Epithelial cell of proximal tubule (primary cell): Measurements from ENCODE around the gene ZNF92. TPM values are rescaled to one million over a fixed set of nuclear protein-coding genes. Genes with fewer than 3 reads are reported as not detected.
A peak's percentile ranks its signal among the peaks of the same experiment; 100 is the strongest.
"Not testable (repeated sequence)": the region's sequence is repeated elsewhere in the genome, so short reads cannot be mapped to it uniquely, and the experiment has no call there.

ENCODE experiments used
- DNase-seq: peaks from one replicate; pipeline ENCODE4 v3.0.0-alpha.2; 2011; ENCODE audit warnings: low read depth
- H3K4me3 ChIP-seq: 2 replicates; pipeline ENCODE4 v1.5.1; 2011; ENCODE audit warnings: low read depth, mild to moderate bottlenecking, low read length
- total RNA-seq: library from RNA; depleted of rRNA; stranded (reverse); fragments of >200 nt; gene quantifications from 2 replicates; pipeline ENCODE4 v1.2.3, GENCODE V29; 2015
- TF ChIP-seq, protein P1 (sequence below): conservative IDR thresholded peaks from 2 replicates; pipeline ENCODE4 v1.5.1; 2012; ENCODE audit warnings: low read depth, mild to moderate bottlenecking, low read length

ZNF92 gene
- total RNA-seq, 1 donor from 2014 or later, result 13.0 TPM

DNA sequence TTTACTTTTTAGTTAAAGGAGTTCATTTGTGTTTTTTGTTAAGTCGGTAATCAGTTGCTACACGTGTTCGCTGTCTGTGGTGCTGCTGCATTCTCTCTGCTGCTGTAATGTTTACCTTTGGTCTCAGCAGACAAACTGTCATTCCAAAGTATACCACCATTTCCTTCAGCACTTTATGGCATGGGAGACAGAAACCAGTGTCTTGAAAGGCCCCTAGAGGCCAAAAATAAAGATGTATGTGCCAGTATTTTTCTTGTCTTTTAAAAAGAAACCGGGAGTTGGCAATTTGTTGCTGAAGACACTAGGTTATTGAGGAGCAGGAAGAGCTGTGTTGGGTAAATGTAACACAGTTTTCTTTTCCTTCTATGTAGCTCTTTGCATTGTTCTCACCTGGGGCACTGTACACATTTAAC lies 24.1 kb downstream of the ZNF92 start:
- TF ChIP-seq, protein P1, sequence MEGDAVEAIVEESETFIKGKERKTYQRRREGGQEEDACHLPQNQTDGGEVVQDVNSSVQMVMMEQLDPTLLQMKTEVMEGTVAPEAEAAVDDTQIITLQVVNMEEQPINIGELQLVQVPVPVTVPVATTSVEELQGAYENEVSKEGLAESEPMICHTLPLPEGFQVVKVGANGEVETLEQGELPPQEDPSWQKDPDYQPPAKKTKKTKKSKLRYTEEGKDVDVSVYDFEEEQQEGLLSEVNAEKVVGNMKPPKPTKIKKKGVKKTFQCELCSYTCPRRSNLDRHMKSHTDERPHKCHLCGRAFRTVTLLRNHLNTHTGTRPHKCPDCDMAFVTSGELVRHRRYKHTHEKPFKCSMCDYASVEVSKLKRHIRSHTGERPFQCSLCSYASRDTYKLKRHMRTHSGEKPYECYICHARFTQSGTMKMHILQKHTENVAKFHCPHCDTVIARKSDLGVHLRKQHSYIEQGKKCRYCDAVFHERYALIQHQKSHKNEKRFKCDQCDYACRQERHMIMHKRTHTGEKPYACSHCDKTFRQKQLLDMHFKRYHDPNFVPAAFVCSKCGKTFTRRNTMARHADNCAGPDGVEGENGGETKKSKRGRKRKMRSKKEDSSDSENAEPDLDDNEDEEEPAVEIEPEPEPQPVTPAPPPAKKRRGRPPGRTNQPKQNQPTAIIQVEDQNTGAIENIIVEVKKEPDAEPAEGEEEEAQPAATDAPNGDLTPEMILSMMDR, result peak; percentile 29
- no peak overlapping the region for H3K4me3 ChIP-seq
- DNase-seq, result peak; percentile 10

DNA sequence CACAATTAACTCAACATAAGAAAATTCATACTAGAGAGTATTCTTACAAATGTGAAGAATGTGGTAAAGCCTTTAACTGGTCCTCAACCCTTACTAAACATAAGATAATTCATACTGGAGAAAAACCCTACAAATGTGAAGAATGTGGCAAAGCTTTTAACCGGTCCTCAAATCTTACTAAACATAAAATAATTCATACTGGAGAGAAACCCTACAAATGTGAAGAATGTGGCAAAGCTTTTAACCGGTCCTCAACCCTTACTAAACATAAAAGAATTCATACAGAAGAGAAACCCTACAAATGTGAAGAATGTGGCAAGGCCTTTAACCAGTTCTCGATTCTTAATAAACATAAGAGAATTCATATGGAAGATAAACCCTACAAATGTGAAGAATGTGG lies 25.0 kb downstream of the ZNF92 start:
- DNase-seq, H3K4me3 ChIP-seq: not testable (repeated sequence)

DNA sequence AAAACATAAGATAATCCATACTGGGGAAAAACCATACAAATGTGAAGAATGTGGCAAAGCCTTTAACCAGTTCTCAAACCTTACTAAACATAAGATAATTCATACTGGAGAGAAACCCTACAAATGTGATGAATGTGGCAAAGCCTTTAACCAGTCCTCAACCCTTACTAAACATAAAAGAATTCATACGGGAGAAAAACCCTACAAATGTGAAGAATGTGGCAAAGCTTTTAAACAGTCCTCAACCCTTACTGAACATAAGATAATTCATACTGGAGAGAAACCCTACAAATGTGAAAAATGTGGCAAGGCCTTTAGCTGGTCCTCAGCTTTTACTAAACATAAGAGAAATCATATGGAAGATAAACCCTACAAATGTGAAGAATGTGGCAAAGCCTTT lies 25.4 kb downstream of the ZNF92 start:
- H3K4me3 ChIP-seq, DNase-seq: not testable (repeated sequence)

DNA sequence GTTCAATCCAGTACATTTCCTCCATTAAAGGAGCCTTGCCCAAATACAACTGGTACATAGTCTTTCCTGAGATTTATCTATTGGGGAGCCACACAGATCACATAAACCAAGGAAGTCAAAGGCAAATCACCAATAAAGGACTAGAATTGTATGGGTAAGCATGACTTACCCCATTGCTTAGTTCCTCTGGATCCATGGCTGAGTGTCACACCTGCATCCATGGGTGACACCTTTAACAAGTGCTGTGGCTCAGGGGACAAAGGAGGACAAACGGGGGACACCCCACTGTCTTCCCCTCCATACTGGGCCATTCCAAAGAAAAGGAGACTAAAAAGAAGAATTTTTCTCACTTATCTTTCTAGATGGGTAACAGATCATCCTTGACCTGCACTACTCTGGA lies 30.4 kb downstream of the ZNF92 start:
- TF ChIP-seq, protein P1, result no peak
- H3K4me3 ChIP-seq, result no peak overlapping the region
- no peak for DNase-seq

DNA sequence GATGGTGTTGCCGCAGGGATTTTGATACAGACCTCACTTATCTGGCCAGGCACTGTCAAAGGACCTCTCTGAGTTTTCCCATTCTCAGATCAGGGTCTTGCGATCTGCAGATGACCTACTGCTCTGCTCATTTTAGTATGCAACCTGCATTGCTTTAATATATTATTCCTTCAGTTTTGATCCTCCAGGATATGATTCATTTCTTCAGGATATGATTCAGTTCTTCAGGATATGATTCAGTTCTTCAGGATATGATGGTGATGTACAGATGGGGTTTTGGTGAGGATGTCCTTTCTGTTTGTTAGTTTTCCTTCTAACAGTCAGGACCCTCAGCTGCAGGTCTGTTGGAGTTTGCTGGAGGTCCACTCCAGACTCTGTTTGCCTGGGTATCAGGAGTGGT lies 33.1 kb downstream of the ZNF92 start:
- DNase-seq, H3K4me3 ChIP-seq: not testable (repeated sequence)

DNA sequence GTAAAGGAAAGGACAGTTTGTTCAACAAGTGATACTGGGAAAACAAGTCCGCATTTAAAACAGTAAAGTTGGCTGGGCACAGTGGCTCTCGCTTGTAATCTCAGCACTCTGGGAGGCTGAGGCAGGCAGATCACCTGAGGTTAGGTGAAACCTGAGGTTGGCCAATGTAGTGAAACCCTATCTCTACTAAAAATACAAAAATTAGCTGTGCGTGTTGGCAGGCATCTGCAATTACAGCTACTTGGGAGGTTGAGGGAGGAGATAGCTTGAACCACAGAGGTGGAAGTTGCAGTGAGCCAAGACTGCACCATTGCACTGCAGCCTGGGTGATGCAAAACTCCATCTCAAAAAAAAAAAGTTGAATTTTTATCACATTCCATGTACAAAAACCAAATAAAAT lies 35.7 kb downstream of the ZNF92 start:
- DNase-seq, result no peak
- TF ChIP-seq, protein P1, result no peak
- H3K4me3 ChIP-seq, result no peak overlapping the region

DNA sequence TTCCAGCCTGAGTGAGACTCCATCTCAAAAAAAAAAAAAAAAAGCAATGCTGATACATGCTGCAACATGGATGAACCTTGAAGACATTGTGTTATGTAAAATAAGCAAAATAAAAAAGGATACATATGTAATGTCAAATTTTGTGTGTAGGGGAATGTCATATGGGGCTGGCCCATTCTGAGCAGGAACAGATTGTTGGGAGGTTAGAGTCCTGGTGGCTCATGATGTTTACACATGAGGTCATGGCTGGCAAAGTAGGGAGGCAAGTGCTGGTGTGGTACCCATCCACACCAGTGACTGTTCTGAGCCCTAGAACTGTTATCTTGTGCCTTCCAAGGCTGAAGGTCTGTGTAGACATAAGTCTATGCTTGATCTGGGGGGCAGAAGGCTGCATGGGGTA lies 37.6 kb downstream of the ZNF92 start:
- TF ChIP-seq, protein P1, result no peak
- DNase-seq, result no peak
- no peak overlapping the region for H3K4me3 ChIP-seq

DNA sequence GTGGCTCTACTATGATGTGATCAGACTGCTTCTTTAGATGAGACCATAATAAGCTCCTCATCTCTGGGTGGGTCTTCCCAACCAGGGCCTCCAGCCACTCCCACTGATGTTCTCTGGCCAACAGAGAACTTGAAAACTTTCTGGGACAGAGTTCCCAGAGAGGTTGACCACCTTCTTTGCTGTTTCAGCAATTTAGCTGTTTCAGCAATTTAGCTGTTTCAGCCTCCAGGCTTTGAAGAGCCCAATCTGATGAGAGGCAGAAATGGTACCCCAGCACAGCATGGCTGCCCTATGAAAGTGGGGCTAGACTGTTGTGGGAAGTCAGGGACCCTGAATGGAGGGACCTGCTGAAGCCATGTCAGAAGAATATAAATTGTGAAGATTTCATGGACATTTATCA lies 49.0 kb downstream of the ZNF92 start:
- TF ChIP-seq, protein P1, result no peak
- H3K4me3 ChIP-seq, result no peak overlapping the region
- no peak for DNase-seq

DNA sequence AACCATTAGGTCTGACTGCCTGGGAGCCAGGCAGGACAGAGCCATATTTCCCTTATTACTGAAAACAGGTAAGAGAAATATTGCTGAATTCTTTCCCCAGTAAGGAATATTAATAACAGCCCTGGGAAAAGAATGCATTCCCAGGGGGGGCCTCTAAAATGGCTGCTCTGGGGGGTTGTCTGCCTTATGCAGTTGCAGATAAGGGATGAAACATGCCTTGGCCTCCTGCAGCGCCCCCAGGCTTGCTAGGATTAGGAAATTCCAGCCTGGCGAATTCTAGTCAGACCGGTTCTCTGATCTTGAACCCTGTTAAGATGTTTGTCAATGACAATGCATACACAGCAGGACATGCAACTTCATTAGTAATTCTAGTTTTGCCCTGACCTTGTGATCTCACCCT lies 49.6 kb downstream of the ZNF92 start:
- not testable (repeated sequence) for H3K4me3 ChIP-seq, DNase-seq
